GM23338 (cell line): Measurements from ENCODE around the gene DNAJC7. TPM values are rescaled to one million over a fixed set of nuclear protein-coding genes. Genes with fewer than 3 reads are reported as not detected.

Experiments
- ATAC-seq: fragments of 200-7000 bp; cut with Tn5 transposase; 3 replicates; pipeline ENCODE4 v1.9.1; 2020
- DNase-seq: peaks from one replicate; pipeline ENCODE4 v3.0.0-alpha.2; 2015; ENCODE audit warnings: low spot score
- H2AFZ ChIP-seq: fragments of 200-600 bp; sonication (generic); 2 replicates; pipeline ENCODE4 v1.8.0; 2016; ENCODE audit warnings: antibody characterized with exemption, mild to moderate bottlenecking, moderate library complexity
- H3F3A ChIP-seq: fragments of 200-600 bp; sonication (generic); replicated peaks from 2 replicates; pipeline ENCODE4 v1.8.0; 2017; ENCODE audit warnings: antibody characterized with exemption, mixed run types, low read depth
- H3K27ac ChIP-seq: fragments of 200-600 bp; sonication (generic); 2 replicates; pipeline ENCODE4 v1.6.1; 2016; ENCODE audit warnings: low read depth
- H3K27me3 ChIP-seq: fragments of 200-600 bp; sonication (generic); 2 replicates; pipeline ENCODE4 v1.8.0; 2016; ENCODE audit warnings: mild to moderate bottlenecking, mixed run types, moderate library complexity; ENCODE audit not compliant: insufficient read depth
- H3K36me3 ChIP-seq: fragments of 200-600 bp; sonication (generic); 2 replicates; pipeline ENCODE4 v1.8.0; 2016; ENCODE audit warnings: mild to moderate bottlenecking; ENCODE audit not compliant: insufficient read depth
- H3K4me1 ChIP-seq: fragments of 200-600 bp; sonication (generic); 2 replicates; pipeline ENCODE4 v1.8.0; 2016; ENCODE audit warnings: mild to moderate bottlenecking, moderate library complexity; ENCODE audit not compliant: insufficient read depth
- H3K4me2 ChIP-seq: fragments of 200-600 bp; sonication (generic); 2 replicates; pipeline ENCODE4 v1.7.1; 2017; ENCODE audit warnings: mixed run types
- H3K4me3 ChIP-seq: fragments of 200-600 bp; sonication (generic); 2 replicates; pipeline ENCODE4 v1.6.1; 2016; ENCODE audit warnings: mixed run types
- H3K79me2 ChIP-seq: fragments of 200-600 bp; sonication (generic); replicated peaks from 2 replicates; pipeline ENCODE4 v1.8.0; 2017; ENCODE audit warnings: mild to moderate bottlenecking; ENCODE audit not compliant: insufficient read depth
- H3K9me2 ChIP-seq: fragments of 200-600 bp; sonication (generic); 2 replicates; pipeline ENCODE4 v1.8.0; 2017; ENCODE audit not compliant: insufficient read depth
- H4K20me1 ChIP-seq: fragments of 200-600 bp; sonication (generic); replicated peaks from 2 replicates; pipeline ENCODE4 v1.8.0; 2017; ENCODE audit warnings: mild to moderate bottlenecking; ENCODE audit not compliant: insufficient read depth
- H3K27ac Mint-ChIP-seq: 2 replicates; pipeline ENCODE4 v1.8.0; 2020; ENCODE audit warnings: inconsistent platforms, mild to moderate bottlenecking, moderate library complexity, mixed read lengths
- H3K27me3 Mint-ChIP-seq: 3 replicates; pipeline ENCODE4 v1.8.0; 2022; ENCODE audit warnings: low read depth, mild to moderate bottlenecking, moderate library complexity, mixed read lengths, inconsistent platforms; ENCODE audit not compliant: insufficient read depth, poor library complexity
- H3K36me3 Mint-ChIP-seq: 3 replicates; pipeline ENCODE4 v1.8.0; 2021; ENCODE audit warnings: low read depth, mild to moderate bottlenecking, inconsistent platforms, moderate library complexity, mixed read lengths
- H3K4me1 Mint-ChIP-seq: 3 replicates; pipeline ENCODE4 v1.8.0; 2020; ENCODE audit warnings: mild to moderate bottlenecking, inconsistent platforms, mixed read lengths
- H3K4me3 Mint-ChIP-seq: 3 replicates; pipeline ENCODE4 v1.8.0; 2021; ENCODE audit warnings: moderate library complexity, mild to moderate bottlenecking, inconsistent platforms, mixed read lengths
- H3K9me3 Mint-ChIP-seq: 3 replicates; pipeline ENCODE4 v1.8.0; 2020; ENCODE audit warnings: moderate library complexity, mild to moderate bottlenecking, inconsistent platforms, mixed read lengths
- CREB1 ChIP-seq: fragments of 250-450 bp; sonication (Bioruptor Pico); IDR thresholded peaks from 2 replicates; pipeline ENCODE4 v1.5.0; 2020; ENCODE audit warnings: low read depth, mild to moderate bottlenecking, moderate library complexity
- ETS1 ChIP-seq: IDR thresholded peaks from 2 replicates; pipeline ENCODE4 v1.6.1; 2016; ENCODE audit warnings: antibody characterized with exemption
- EZH2phosphoT487 ChIP-seq: fragments of 200-600 bp; sonication (generic); IDR thresholded peaks from one replicate; pipeline ENCODE4 v1.8.1; 2018; ENCODE audit warnings: antibody characterized with exemption; ENCODE audit not compliant: unreplicated experiment
- JUNB ChIP-seq: IDR thresholded peaks from one replicate; pipeline ENCODE4 v1.6.1; 2016; ENCODE audit warnings: antibody characterized with exemption; ENCODE audit not compliant: unreplicated experiment
- POLR2AphosphoS5 ChIP-seq: IDR thresholded peaks from 2 replicates; pipeline ENCODE4 v1.6.1; 2016; ENCODE audit warnings: antibody characterized with exemption, low read depth
- STAT1 ChIP-seq: IDR thresholded peaks from one replicate; pipeline ENCODE4 v1.6.1; 2016; ENCODE audit warnings: antibody characterized with exemption; ENCODE audit not compliant: unreplicated experiment
- ZNF114 ChIP-seq: fragments of 250-450 bp; sonication (Bioruptor Pico); IDR thresholded peaks from 2 replicates; pipeline ENCODE4 v1.5.0; 2020; ENCODE audit warnings: mild to moderate bottlenecking, moderate library complexity
- ZNF331 ChIP-seq: fragments of 250-450 bp; sonication (Bioruptor Pico); IDR thresholded peaks from 2 replicates; pipeline ENCODE4 v1.5.0; 2020; ENCODE audit warnings: low read depth, mild to moderate bottlenecking, moderate library complexity
- ZNF462 ChIP-seq: fragments of 250-450 bp; sonication (Bioruptor Pico); IDR thresholded peaks from 2 replicates; pipeline ENCODE4 v1.5.0; 2020; ENCODE audit warnings: mild to moderate bottlenecking, moderate library complexity
- polyA plus RNA-seq: library from polyadenylated mRNA; unstranded; fragments of >200 nt; fragmentation: Nextera tagmentation; extraction: Ambion mirVana; gene quantifications from 2 replicates; pipeline ENCODE4 v1.2.1, GENCODE V29; 2016
- total RNA-seq: library from RNA; depleted of rRNA; stranded (reverse); fragments of >200 nt; shearing (Covaris generic); gene quantifications from 2 replicates; pipeline ENCODE4 v1.2.3, GENCODE V29; 2014

Gene DNAJC7
- total and polyA plus RNA-seq, 2 experiments from 2014 or later = 139 to 141 TPM

- TF ChIP-seq ZNF462 (CRISPR knock-in tag) (no peak), STAT1 (no peak), EZH2phosphoT487 (no peak), CREB1 (no peak), JUNB (no peak), ZNF331 (CRISPR knock-in tag) (no peak), POLR2AphosphoS5 (no peak)
Observed at GRCh38 chr17:42026857-42027589, 9.8 kb upstream of the DNAJC7 start (continued).

- Mint-ChIP-seq H3K9me3 (no peaks in the 10 kb centered on the region; the same call in 2 of the 3 replicates), H3K27ac (peak overlapping the region; percentile 52), H3K4me1 (peaks cover 37% of the 10 kb centered on the region), H3K4me3 (peak overlapping the region; percentile 14; the same call in 1 of the 3 replicates), H3K36me3 (peaks cover 34% of the 10 kb centered on the region), H3K27me3 (peaks cover 9% of the 10 kb centered on the region)
- Histone ChIP-seq H3K4me3 (no peak overlapping the region), H3F3A (peaks cover 29% of the 10 kb centered on the region), H3K36me3 (peaks cover 6% of the 10 kb centered on the region), H2AFZ (no peak overlapping the region), H3K27me3 (no peaks in the 10 kb centered on the region), H3K4me2 (no peak overlapping the region), H3K9me2 (no peaks in the 10 kb centered on the region), H3K79me2 (peaks cover 6% of the 10 kb centered on the region), H4K20me1 (peaks cover 4% of the 10 kb centered on the region; the same call in 1 of the 2 replicates), H3K4me1 (peaks cover 6% of the 10 kb centered on the region), H3K27ac (no peak overlapping the region)
- ATAC-seq (no peak), DNase-seq (no peak)
- TF ChIP-seq ZNF462 (CRISPR knock-in tag) (no peak), ZNF331 (CRISPR knock-in tag) (no peak), ETS1 (no peak), ZNF114 (no peak)
Observed at GRCh38 chr17:42025936-42026335, 8.7 kb upstream of the DNAJC7 start.
